CD8-positive, alpha-beta memory T cell (primary cell): Measurements from ENCODE around the gene MLF2. TPM values are rescaled to one million over a fixed set of nuclear protein-coding genes. Genes with fewer than 3 reads are reported as not detected.
A peak's percentile ranks its signal among the peaks of the same experiment; 100 is the strongest.

Experiments
- CTCF ChIA-PET: fragments of 350-600 bp; sonication (Branson Sonifier 250); formaldehyde crosslinking; loops from one replicate; lab custom pipeline; 2021; ENCODE audit warnings: antibody characterized with exemption; lab: Charles Lee
- POLR2A ChIA-PET: fragments of 350-600 bp; sonication (Branson Sonifier 250); formaldehyde crosslinking; loops from one replicate; lab custom pipeline; 2021; ENCODE audit warnings: antibody characterized with exemption; lab: Charles Lee
- DNase-seq, 5 donors: peaks; one replicate each; pipeline versions ENCODE4 v3.0.0 to v3.0.0-alpha.2; 2020 to 2022; ENCODE audit warnings: mixed read lengths in 1 of 5
- H3K27ac ChIP-seq: one replicate; pipeline ENCODE4 v1.7.0; 2013; ENCODE audit warnings: low read depth, mild to moderate bottlenecking, low read length, moderate library complexity
- H3K27me3 ChIP-seq: 2 replicates; pipeline ENCODE4 v1.7.0; 2013; ENCODE audit warnings: low read length, mild to moderate bottlenecking; ENCODE audit not compliant: insufficient read depth, poor library complexity, severe bottlenecking
- H3K36me3 ChIP-seq: 2 replicates; pipeline ENCODE4 v1.7.0; 2013; ENCODE audit warnings: mild to moderate bottlenecking, low read length, moderate library complexity; ENCODE audit not compliant: insufficient read depth
- H3K4me1 ChIP-seq: 2 replicates; pipeline ENCODE4 v1.7.0; 2013; ENCODE audit warnings: mild to moderate bottlenecking, low read length, moderate library complexity; ENCODE audit not compliant: insufficient read depth
- H3K4me3 ChIP-seq: 2 replicates; pipeline ENCODE4 v1.7.0; 2013; ENCODE audit warnings: mild to moderate bottlenecking, low read length
- H3K9me3 ChIP-seq: 2 replicates; pipeline ENCODE4 v1.7.0; 2013; ENCODE audit warnings: mild to moderate bottlenecking, low read length
- H3K27ac Mint-ChIP-seq, 8 donors: one replicate each; pipeline ENCODE4 v1.8.0; 2020 to 2021; ENCODE audit warnings: mixed read lengths in 8 of 8, mild to moderate bottlenecking in 6 of 8, inconsistent platforms in 3 of 8, moderate library complexity in 3 of 8
- H3K27me3 Mint-ChIP-seq, 2 donors: one replicate each; pipeline ENCODE4 v1.8.0; 2020 to 2021; ENCODE audit warnings: mixed read lengths in 2 of 2, mild to moderate bottlenecking in 1 of 2, moderate library complexity in 1 of 2
- H3K36me3 Mint-ChIP-seq, 3 donors: one replicate each; pipeline ENCODE4 v1.8.0; 2020 to 2021; ENCODE audit warnings: mixed read lengths in 3 of 3, inconsistent platforms in 1 of 3, mild to moderate bottlenecking in 1 of 3
- H3K4me1 Mint-ChIP-seq, 3 donors: one replicate each; pipeline ENCODE4 v1.8.0; 2020 to 2021; ENCODE audit warnings: mixed read lengths in 3 of 3, inconsistent platforms in 1 of 3, mild to moderate bottlenecking in 1 of 3
- H3K4me3 Mint-ChIP-seq, 7 donors: one replicate each; pipeline ENCODE4 v1.8.0; 2020 to 2021; ENCODE audit warnings: mixed read lengths in 7 of 7, mild to moderate bottlenecking in 6 of 7, moderate library complexity in 4 of 7, inconsistent platforms in 2 of 7
- H3K9me3 Mint-ChIP-seq, 5 donors: one replicate each; pipeline ENCODE4 v1.8.0; 2020 to 2022; ENCODE audit warnings: mixed read lengths in 5 of 5, mild to moderate bottlenecking in 3 of 5, moderate library complexity in 2 of 5, inconsistent platforms in 1 of 5
- polyA plus RNA-seq: library from polyadenylated mRNA; unstranded; fragments of 300-500 nt; fragmentation: Illumina TruSeq; gene quantifications from one replicate; pipeline ENCODE4 v1.2.3, GENCODE V29; 2021
- total RNA-seq, 2 experiments: library from RNA; stranded (reverse); gene quantifications; one replicate each; pipeline ENCODE4 v1.2.3, GENCODE V29; 2021

The MLF2 gene
- total and polyA plus RNA-seq, 3 experiments from 2014 or later, result 141 to 146 (median 141) TPM

GRCh38 chr12:6701078-6701768, 51.7 kb downstream of the MLF2 start:
- no peak for DNase-seq
- H3K9me3 Mint-ChIP-seq, result peaks cover 0 to 4% (median 0%) of the 10 kb centered on the region in 5 donors
- peak overlapping the region in 7 of 8 donors; percentile 6 to 62 (median 47) for H3K27ac Mint-ChIP-seq
- peaks cover 56 to 57% of the 10 kb centered on the region in 2 donors for H3K27me3 Mint-ChIP-seq
- Histone ChIP-seq H3K4me1 (peaks cover 5% of the 10 kb centered on the region), H3K27ac (no peak overlapping the region), H3K36me3 (no peaks in the 10 kb centered on the region), H3K9me3 (no peaks in the 10 kb centered on the region), H3K4me3 (peak overlapping the region; percentile 30), H3K27me3 (peaks cover 26% of the 10 kb centered on the region)
- H3K4me3 Mint-ChIP-seq, result peak overlapping the region; percentile 64 to 88 (median 74)
- peaks cover 25 to 28% (median 27%) of the 10 kb centered on the region in 3 donors for H3K4me1 Mint-ChIP-seq
- H3K36me3 Mint-ChIP-seq, result peaks cover 0 to 2% (median 0%) of the 10 kb centered on the region in 3 donors
- CTCF ChIA-PET, result no interaction called here
- POLR2A ChIA-PET, result no interaction called here

DNA sequence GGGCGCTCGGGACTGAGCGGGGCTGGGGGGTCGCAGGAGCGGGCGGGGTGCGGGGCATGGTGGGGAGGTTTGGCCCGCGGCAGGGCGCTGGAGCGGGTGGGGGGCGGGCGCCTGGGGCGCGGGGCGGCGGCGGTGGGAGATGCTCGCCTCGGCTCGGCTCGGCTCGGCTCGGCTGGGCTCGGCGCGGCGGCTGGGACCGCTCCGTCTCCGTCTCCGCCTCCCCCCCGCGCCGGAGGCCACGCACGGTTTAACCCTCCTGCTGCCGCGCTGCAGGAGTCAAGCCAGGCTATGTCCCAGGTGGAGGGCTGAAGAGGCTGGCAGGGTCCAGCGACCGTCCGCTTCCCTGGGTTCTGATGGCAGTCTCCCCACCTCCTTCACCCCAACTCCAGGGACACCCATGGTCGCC, 52.3 kb downstream of the MLF2 start, which contains the start of gene PIANP:
Gene PIANP (minus strand): TSS at position 170 of the 406 bp plus-strand sequence. CDS start 2,754 bp downstream, outside the sequence.
- Histone ChIP-seq H3K9me3 (no peaks in the 10 kb centered on the region), H3K4me1 (peaks cover 5% of the 10 kb centered on the region), H3K27me3 (peaks cover 26% of the 10 kb centered on the region), H3K4me3 (peak within 1 kb of the TSS; percentile 30), H3K27ac (no peak within 1 kb of the TSS), H3K36me3 (no peaks in the 10 kb centered on the region)
- peaks cover 56 to 57% of the 10 kb centered on the region in 2 donors for H3K27me3 Mint-ChIP-seq
- peak; percentile 22 to 67 (median 43) for DNase-seq
- ChIA-PET CTCF (interaction anchor here (1.3 kb wide), 1 partner anchor 11 kb away, joined by 3 read pairs; the partner anchor contains the start of gene ZNF384), POLR2A (no interaction called here)
- peak within 1 kb of the TSS; percentile 64 to 88 (median 75) for H3K4me3 Mint-ChIP-seq
- peaks cover 0 to 2% (median 0%) of the 10 kb centered on the region in 3 donors for H3K36me3 Mint-ChIP-seq
- H3K27ac Mint-ChIP-seq, result peak within 1 kb of the TSS in 7 of 8 donors; percentile 24 to 63 (median 57)
- H3K4me1 Mint-ChIP-seq, result peaks cover 25 to 28% (median 27%) of the 10 kb centered on the region in 3 donors
- peaks cover 0 to 4% (median 0%) of the 10 kb centered on the region in 5 donors for H3K9me3 Mint-ChIP-seq

DNA sequence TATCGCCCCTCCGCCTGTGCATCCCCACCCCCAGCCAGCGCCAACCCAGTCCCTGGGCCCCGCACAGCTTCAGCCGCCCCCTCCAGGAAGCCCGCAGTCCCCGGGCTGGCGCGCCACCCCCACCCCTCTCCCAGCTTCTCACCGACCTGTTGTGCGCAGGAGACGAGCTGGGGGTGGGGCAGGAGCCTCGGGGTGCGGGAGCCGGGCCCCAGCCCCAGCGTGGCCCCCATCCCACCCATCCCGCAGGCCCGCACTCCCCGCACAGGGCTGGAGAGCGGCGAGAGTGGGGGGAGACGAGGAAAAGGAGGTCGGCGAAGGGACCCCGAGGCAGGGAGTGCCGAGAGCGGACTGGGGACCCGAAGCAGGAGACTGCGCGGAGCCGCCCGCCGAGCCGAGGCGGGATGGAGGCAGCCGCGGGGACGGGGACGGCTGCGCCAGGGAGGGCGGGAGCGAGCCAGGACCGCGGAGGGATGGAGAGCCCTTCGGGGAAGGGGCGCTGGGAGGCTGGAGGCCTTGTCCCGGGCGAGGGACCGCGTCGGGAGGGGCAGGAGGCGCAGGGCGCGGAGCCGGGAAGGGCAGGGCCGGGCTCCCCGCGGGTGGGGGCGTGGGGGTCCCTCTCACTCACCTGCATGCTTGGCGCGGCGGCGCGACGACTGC, 52.8 kb downstream of the MLF2 start:
- peak overlapping the region in 2 of 8 donors; percentile 57 to 63 for H3K27ac Mint-ChIP-seq
- CTCF ChIA-PET, result interaction anchor here (1.3 kb wide), 1 partner anchor 11 kb away, joined by 3 read pairs; the partner anchor contains the start of gene ZNF384
- peak overlapping the region; percentile 61 to 84 (median 75) for H3K4me3 Mint-ChIP-seq
- H3K9me3 ChIP-seq, result no peaks in the 10 kb centered on the region
- H3K27me3 ChIP-seq, result peaks cover 26% of the 10 kb centered on the region
- peaks cover 0 to 2% (median 0%) of the 10 kb centered on the region in 3 donors for H3K36me3 Mint-ChIP-seq
- H3K9me3 Mint-ChIP-seq, result peaks cover 0 to 4% (median 0%) of the 10 kb centered on the region in 5 donors
- peaks cover 5% of the 10 kb centered on the region for H3K4me1 ChIP-seq
- POLR2A ChIA-PET, result interaction anchor here (1.1 kb wide), 1 partner anchor 11 kb away, joined by 5 read pairs; the partner anchor contains the start of gene ZNF384
- no peak overlapping the region for H3K4me3 ChIP-seq
- H3K36me3 ChIP-seq, result no peaks in the 10 kb centered on the region
- peak in 1 of 5 donors; percentile 3 for DNase-seq
- peaks cover 53 to 54% of the 10 kb centered on the region in 2 donors for H3K27me3 Mint-ChIP-seq
- peaks cover 25 to 28% (median 27%) of the 10 kb centered on the region in 3 donors for H3K4me1 Mint-ChIP-seq
- H3K27ac ChIP-seq, result no peak overlapping the region

GRCh38 chr12:6699259-6699988, 53.5 kb downstream of the MLF2 start:
- ChIA-PET CTCF (interaction anchor here (0.9 to 1.3 kb wide), 2 partner anchors 10 to 17 kb away, joined by 3 read pairs; partner anchors contain the start of gene ZNF384), POLR2A (interaction anchor here (1.1 kb wide), 1 partner anchor 10 kb away, joined by 5 read pairs; the partner anchor contains the start of gene ZNF384)
- DNase-seq, result no peak
- Histone ChIP-seq H3K9me3 (no peaks in the 10 kb centered on the region), H3K27ac (no peak overlapping the region), H3K4me3 (no peak overlapping the region), H3K4me1 (peaks cover 5% of the 10 kb centered on the region), H3K27me3 (peaks cover 26% of the 10 kb centered on the region), H3K36me3 (no peaks in the 10 kb centered on the region)
- Mint-ChIP-seq H3K27ac (peak overlapping the region in 5 of 8 donors; percentile 24 to 66 (median 40)), H3K36me3 (peaks cover 0 to 2% (median 0%) of the 10 kb centered on the region in 3 donors), H3K27me3 (peaks cover 47 to 49% of the 10 kb centered on the region in 2 donors), H3K9me3 (peaks cover 0 to 4% (median 0%) of the 10 kb centered on the region in 5 donors), H3K4me3 (peak overlapping the region; percentile 61 to 84 (median 75)), H3K4me1 (peaks cover 25 to 28% (median 27%) of the 10 kb centered on the region in 3 donors)

GRCh38 chr12:6698352-6699046, 54.4 kb downstream of the MLF2 start:
- H3K27me3 Mint-ChIP-seq, result peaks cover 39% of the 10 kb centered on the region in 2 donors
- H3K4me1 ChIP-seq, result peaks cover 5% of the 10 kb centered on the region
- H3K36me3 ChIP-seq, result no peaks in the 10 kb centered on the region
- no peaks in the 10 kb centered on the region for H3K9me3 ChIP-seq
- peaks cover 25 to 28% (median 27%) of the 10 kb centered on the region in 3 donors for H3K4me1 Mint-ChIP-seq
- no peak overlapping the region for H3K4me3 ChIP-seq
- H3K36me3 Mint-ChIP-seq, result peaks cover 0 to under 1% (median 0%) of the 10 kb centered on the region in 3 donors
- no peak for DNase-seq
- ChIA-PET CTCF (interaction anchor here (0.9 to 1.4 kb wide), 3 partner anchors 9 to 80 kb away, joined by 3 read pairs; no protein-coding TSS in a partner anchor), POLR2A (interaction anchor here (0.5 to 0.8 kb wide), 3 partner anchors 9 to 25 kb away, joined by 3 to 4 read pairs (median 3); partner anchors contain the start of genes COPS7A and ZNF384)
- H3K27ac Mint-ChIP-seq, result peak overlapping the region in 2 of 8 donors; percentile 17 to 45
- peak overlapping the region in 5 of 7 donors; percentile 37 to 74 (median 46) for H3K4me3 Mint-ChIP-seq
- H3K27me3 ChIP-seq, result peaks cover 26% of the 10 kb centered on the region
- peaks cover 0 to 4% (median 0%) of the 10 kb centered on the region in 5 donors for H3K9me3 Mint-ChIP-seq
- H3K27ac ChIP-seq, result no peak overlapping the region
